ENCODE data around the gene TMEM59L.
"Not testable (repeated sequence)": the region's sequence is repeated elsewhere in the genome, so short reads cannot be mapped to it uniquely, and the experiment has no call there.

The TMEM59L gene

GRCh38 chr19:18612772-18613588, at the start of gene TMEM59L:
Gene TMEM59L (plus strand): TSS chr19:18612870. CDS start chr19:18612959, 89 bp downstream.
- DNase-seq (ENCODE audit: low spot score), result peak; percentile 53

DNA sequence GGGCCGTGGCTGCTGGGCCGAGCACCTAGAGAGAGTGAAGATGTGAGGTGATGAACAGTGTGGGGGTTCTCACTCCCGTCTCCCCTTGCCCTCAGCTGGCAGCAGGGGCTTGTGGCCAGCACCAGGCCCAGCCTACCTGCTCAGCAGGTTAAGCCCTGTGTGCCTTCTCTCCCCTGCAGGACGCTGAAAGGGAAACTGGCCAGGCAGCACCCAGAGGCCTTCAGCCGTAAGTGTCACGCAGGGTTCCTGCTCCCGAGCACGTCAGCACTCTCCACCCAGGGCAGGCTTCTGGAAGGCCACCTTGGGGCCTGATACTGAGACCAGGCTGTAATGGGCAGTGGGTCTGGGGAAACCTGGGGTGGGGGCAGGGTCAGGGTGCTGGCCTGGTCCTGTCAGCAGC, 45.7 kb upstream of the TMEM59L start:
- no peak for DNase-seq (ENCODE audit: low spot score)

DNA sequence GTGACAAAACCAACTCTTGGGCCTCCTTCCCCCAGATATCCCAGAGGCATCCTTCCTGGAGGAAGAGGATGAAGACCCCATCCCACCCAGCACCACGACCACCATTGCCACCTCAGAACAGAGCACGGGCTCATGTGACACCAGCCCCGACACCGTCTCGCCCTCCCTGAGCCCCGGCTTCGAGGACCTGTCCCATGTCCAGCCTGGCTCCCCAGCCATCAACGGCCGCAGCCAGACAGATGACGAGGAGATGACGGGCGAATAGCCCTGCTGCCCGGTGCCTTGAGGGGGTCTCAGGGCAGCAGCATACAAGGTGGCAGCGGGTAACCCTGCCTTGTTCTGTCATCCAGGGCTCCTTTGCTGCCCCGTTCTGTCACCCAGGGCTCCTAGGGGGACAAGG, 44.3 kb upstream of the TMEM59L start:
- DNase-seq (ENCODE audit: low spot score), result no peak

- DNase-seq (ENCODE audit: low spot score), result peak; percentile 96
Measured at GRCh38 chr19:18571564-18572344, 40.9 kb upstream of the TMEM59L start, which contains the start of gene UBA52. Gene UBA52 (plus strand): TSS chr19:18571857. CDS start chr19:18573301, 1,444 bp downstream.

GRCh38 chr19:18574691-18575291, 37.9 kb upstream of the TMEM59L start:
- DNase-seq (ENCODE audit: low spot score), result no peak

DNA sequence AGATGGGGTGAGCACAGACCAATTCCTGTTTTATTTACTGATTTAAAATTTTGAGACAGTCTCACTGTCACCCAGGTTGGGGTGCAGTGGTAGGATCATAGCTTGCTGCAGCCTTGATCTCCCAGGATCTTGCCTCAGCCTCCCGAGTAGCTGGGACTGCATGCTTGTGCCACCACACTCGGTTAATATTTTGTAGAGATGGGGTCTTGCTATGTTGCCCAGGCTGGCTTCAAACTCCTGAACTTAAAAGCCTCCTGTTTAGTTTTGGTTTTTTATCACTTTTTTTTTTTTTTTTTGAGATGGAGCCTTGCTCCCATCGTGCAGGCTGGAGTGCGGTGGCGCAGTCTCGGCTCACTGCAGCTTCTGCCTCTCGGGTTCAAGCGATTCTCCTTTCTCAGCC, 36.3 kb upstream of the TMEM59L start:
- no peak for DNase-seq (ENCODE audit: low spot score)

DNA sequence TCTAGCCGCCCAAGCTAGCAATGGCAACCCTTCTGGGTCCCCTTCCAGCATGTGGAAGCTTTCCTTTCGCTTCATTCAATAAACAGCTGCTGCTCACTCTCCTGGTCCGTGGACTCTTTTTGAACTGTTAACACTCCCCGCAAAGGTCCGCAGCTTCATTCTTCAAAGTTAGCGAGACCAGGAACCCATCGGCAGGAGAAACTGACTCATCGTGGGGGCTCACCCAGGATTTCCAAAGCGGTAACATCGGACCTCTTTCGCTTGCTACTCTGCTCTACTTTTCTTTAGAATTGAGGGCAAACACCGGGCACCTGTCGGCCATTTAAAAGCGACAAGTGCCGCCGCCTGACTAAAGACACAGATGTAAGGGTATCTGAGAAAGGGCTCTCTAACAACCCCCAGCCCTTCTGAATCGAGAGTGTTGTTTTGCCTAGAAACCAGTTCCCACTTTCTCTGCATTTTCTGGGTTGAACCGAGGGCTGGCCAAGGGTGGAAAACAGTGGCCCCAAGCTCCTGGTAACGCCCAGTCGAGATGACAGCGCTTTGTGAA, 35.2 kb upstream of the TMEM59L start:
- DNase-seq (ENCODE audit: low spot score), result no peak

GRCh38 chr19:18580311-18580710, 32.4 kb upstream of the TMEM59L start:
- no peak for DNase-seq (ENCODE audit: low spot score)

- DNase-seq (ENCODE audit: low spot score), result no peak
Measured at GRCh38 chr19:18586306-18586705, 26.4 kb upstream of the TMEM59L start.

GRCh38 chr19:18587561-18587960, 25.1 kb upstream of the TMEM59L start:
- DNase-seq (ENCODE audit: low spot score), result no peak

- DNase-seq (ENCODE audit: low spot score), result no peak
Measured at GRCh38 chr19:18587962-18588610, 24.6 kb upstream of the TMEM59L start.

DNA sequence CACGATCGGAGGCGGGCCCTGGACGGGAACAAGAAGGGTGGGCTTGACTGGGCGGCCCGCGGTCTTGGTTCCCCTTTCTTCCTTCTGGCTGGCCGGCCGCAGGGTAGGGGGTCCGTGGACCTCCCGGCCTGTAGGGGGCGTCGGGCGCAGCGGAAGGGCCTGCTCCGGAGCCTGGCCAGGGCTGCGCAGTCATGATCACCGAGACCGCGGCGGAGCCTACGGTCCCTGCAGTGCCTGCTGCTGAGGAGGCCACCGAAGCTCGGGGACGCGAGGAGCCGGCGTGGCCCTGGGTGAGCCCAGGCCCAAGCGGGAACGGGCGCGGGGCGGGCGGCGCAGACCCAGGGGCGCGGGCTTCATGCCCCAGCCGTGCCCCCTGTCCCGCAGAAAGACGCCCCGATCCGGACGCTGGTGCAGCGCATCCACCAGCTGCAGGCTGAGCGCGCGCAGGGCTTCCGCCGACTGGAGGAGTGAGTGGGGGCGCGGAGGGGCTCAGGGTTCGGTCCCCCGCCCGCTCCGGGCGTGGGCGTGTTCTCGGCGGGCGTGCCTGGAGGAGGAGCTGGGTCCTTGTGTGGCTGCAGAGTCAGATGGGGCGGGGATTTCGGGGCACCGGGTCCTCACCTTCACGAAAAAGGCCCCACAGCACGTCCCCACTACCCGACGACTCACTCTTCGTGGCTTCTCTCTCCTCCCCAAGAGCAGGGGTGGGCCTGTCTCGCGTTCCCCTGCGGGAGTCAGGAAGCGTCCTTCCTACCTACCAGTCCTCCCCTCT, 23.9 kb upstream of the TMEM59L start, which contains the start of gene REX1BD:
TSS of gene REX1BD (plus strand) at position 188 of the 769 bp plus-strand sequence. CDS start at position 192, 4 bp downstream.
- DNase-seq (ENCODE audit: low spot score), result peak; percentile 93

DNA sequence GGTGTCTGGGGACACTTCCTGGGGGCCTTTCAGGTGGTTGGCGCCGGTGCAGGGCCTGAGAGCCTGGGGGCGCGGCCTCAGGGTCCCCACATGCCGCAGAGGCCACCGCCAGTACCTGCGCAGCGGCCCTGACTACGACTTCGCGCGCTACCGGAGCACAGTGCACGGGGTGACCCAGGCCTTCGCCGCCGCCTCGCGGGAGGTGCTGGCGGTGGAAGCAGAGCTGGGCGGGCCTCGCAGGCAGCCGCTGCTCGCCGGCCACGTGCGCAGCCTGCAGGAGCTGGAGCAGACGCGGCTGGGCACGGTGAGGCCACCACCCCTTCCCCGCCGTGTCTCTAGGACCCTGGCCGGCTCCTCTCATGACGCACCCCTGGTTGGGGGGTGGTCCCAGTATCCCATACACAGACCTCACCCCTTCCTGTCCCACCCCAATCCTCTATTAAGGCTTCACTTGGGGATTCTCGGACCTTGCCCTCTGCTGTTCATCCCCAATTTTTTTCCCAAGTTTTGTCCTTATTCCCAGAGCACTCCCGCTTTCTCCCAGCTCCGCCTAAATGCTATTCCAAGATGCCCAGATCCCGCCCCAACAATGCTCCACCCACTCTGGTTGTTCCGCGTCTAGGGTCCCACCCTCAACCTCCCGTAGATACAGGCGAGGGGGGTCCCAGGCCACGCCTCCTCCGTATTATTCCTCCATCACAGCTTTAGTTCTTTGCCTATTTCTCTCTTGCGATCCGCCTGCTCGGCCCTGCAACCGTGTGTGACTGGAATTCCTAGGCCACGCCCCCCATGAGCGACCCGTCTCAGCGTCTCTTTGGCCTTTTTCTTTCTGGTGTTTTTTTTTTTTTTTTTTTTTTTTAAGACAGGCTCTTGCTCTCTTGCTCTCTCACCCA, 23.0 kb upstream of the TMEM59L start:
- peak; percentile 78 for DNase-seq (ENCODE audit: low spot score)

- DNase-seq (ENCODE audit: low spot score), result no peak
Measured at GRCh38 chr19:18590273-18591272, 22.1 kb upstream of the TMEM59L start.

- peak; percentile 62 for DNase-seq (ENCODE audit: low spot score)
Measured at GRCh38 chr19:18591735-18592385, 20.8 kb upstream of the TMEM59L start.

DNA sequence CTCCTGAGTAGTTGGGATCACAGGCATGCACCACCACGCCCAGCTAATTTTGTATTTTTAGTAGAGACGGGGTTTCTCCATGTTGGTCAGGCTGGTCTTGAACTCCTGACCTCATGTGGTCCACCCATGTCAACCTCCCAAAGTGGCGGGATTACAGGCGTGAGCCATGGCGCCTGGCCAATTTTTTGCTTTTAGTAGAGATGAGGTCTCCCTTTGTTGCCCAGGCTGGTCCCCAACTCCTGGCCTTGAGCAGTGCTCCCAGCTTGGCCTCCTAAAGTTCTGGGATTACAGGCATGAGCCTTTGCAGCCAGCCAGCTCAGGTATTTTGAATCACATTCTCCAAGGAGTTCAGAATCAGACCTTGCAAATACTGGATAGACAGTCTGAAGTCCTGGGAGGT, 19.9 kb upstream of the TMEM59L start:
- DNase-seq (ENCODE audit: low spot score), result not testable (repeated sequence)

DNA sequence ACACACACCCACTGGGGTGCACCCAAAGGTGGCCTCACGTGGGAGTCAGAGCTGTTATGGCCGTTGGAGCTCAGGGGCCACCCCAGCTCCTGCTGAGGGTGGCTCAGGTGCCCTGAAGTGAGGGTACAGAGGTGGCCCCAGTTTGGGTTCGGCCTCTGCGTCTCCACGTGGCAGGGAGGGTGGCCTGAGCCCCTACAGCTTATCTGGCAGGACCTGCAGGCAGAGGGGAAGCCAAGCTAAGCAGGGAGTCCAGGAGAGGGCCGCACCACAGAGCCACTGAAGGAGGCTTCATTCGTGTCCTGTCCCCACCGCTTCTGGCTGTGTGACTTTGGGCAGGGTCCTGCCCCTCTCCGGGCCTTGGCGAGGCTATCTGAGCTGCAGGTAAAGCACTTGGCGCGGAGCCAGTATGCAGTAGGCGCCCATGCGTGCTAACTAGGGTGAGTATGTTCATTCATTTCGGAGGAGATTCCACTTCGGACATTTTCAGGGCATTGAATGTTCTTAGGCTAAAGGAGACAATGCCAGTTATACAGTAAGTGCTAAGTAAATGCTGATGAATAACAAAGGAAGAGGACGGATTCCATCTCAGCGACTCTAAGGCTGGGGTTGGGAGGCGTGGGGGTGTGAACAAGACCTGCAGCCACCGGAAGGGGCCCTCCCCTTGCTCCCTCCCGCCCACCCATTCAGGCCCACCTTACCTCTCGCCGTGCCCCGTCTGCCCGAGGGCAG, 19.1 kb upstream of the TMEM59L start:
- no peak for DNase-seq (ENCODE audit: low spot score)

Data from GM03348 (cell line).